Measurements from ENCODE around the gene UPB1.

- TF ChIP-seq CTCF (IDR thresholded peaks at IDR 0.05; ENCODE audit: poor library complexity): no peak
- no peak for TF ChIP-seq EZH2 (IDR thresholded peaks at IDR 0.05; ENCODE audit: borderline replicate concordance)
- no peak for TF ChIP-seq EZH2phosphoT487 (IDR thresholded peaks at IDR 0.05; ENCODE audit: low read depth, severe bottlenecking, unreplicated experiment)
Measured at GRCh38 chr22:24465566-24465965, 29.6 kb upstream of the UPB1 start.

Data from hepatocyte (in vitro differentiated cells).